Measurements from ENCODE around the gene ANO4. TPM values are rescaled to one million over a fixed set of nuclear protein-coding genes. Genes with fewer than 3 reads are reported as not detected.

Gene ANO4
- total RNA-seq, 2 donors from 2014 or later, result 7.2 to 8.5 TPM

- H3K27me3 ChIP-seq (replicated peaks; ENCODE audit: insufficient read depth), result no peaks in the 10 kb centered on the region
- no peaks in the 10 kb centered on the region for H3K36me3 ChIP-seq
- H3K4me3 ChIP-seq, result no peak overlapping the region
- DNase-seq (ENCODE audit: low spot score), result no peak
- WGBS, result 51% methylated on average over 2 of the region's 2 CpGs
- no peak for TF ChIP-seq POLR2A (IDR thresholded peaks at IDR 0.05)
- TF ChIP-seq, protein P1, sequence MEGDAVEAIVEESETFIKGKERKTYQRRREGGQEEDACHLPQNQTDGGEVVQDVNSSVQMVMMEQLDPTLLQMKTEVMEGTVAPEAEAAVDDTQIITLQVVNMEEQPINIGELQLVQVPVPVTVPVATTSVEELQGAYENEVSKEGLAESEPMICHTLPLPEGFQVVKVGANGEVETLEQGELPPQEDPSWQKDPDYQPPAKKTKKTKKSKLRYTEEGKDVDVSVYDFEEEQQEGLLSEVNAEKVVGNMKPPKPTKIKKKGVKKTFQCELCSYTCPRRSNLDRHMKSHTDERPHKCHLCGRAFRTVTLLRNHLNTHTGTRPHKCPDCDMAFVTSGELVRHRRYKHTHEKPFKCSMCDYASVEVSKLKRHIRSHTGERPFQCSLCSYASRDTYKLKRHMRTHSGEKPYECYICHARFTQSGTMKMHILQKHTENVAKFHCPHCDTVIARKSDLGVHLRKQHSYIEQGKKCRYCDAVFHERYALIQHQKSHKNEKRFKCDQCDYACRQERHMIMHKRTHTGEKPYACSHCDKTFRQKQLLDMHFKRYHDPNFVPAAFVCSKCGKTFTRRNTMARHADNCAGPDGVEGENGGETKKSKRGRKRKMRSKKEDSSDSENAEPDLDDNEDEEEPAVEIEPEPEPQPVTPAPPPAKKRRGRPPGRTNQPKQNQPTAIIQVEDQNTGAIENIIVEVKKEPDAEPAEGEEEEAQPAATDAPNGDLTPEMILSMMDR (IDR thresholded peaks at IDR 0.05), result no peak
- no peak for TF ChIP-seq POLR2AphosphoS5 (IDR thresholded peaks at IDR 0.05)
- intact Hi-C loops (cut with DNase I), result no loop called here
- H3K4me1 ChIP-seq (replicated peaks), result no peaks in the 10 kb centered on the region
- H3K9me3 ChIP-seq, result no peaks in the 10 kb centered on the region
- H3K27ac ChIP-seq, result no peak overlapping the region
Observed at GRCh38 chr12:101044512-101045059, 250.0 kb downstream of the ANO4 start.

DNA sequence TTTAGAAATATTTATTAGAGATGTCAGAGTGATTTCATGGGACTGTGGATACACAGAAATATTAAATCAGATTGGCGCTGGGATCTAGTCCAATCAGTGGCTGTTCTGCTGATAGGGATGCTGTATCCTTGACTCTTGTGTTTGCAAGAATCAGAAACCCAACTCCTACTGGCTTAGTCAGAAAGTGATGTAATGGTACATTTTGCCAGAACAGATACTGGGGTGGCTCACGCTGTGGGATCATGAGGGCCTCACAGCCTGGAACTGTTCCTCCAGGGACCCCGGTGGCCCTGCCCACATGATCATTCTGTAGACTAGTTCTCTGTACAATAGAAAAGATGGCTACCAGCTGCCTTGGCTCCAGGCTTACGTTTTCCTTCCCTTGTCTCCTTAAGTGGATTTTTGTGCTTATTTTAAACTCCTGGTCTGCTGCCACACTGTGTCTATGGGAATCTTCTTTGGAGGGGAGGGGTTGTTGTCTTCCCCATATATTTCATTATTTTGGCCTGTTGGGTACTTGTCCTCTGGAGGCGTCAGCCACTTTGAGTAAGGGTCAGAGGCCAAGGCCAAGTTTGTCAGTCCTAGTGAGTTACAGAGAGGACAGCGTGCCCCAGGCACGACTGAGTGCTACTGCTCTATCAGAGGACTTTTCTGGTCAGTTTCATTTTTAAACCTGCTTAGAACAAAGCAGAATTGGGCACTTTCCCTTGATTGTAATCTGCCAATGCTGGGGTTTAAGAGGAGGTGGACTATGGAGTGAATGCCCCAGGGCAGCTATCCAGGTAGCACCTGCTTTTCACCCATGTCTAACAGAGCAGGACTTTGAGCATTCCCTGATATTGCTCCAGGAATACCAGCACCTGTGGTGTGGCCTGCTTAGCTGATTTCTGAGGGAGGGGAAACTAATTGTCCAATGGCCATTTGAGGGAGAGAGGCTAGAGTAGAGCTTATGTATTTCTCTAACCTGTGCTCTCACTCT is 251.2 kb downstream of the ANO4 start:
- H3K4me3 ChIP-seq, result no peak overlapping the region
- intact Hi-C loops (cut with DNase I), result no loop called here
- 61% methylated on average over 7 of the region's 7 CpGs for WGBS
- peak overlapping the region in 1 of 2 donors; percentile 68 for H3K27ac ChIP-seq
- H3K36me3 ChIP-seq, result no peaks in the 10 kb centered on the region
- no peaks in the 10 kb centered on the region for H3K4me1 ChIP-seq (replicated peaks)
- DNase-seq (ENCODE audit: low spot score), result no peak
- H3K27me3 ChIP-seq (replicated peaks; ENCODE audit: insufficient read depth), result no peaks in the 10 kb centered on the region
- H3K9me3 ChIP-seq, result no peaks in the 10 kb centered on the region
- TF ChIP-seq POLR2A (IDR thresholded peaks at IDR 0.05) (no peak), POLR2AphosphoS5 (IDR thresholded peaks at IDR 0.05) (no peak)
- TF ChIP-seq, protein P1 (IDR thresholded peaks at IDR 0.05), result no peak

GRCh38 chr12:101047652-101048051 is 253.1 kb downstream of the ANO4 start:
- no peaks in the 10 kb centered on the region for H3K4me1 ChIP-seq (replicated peaks)
- peak; percentile 19 for DNase-seq (ENCODE audit: low spot score)
- 59% methylated on average over 1 of the region's 1 CpG for WGBS
- no peak overlapping the region for H3K4me3 ChIP-seq
- intact Hi-C loops (cut with DNase I), result no loop called here
- no peaks in the 10 kb centered on the region for H3K9me3 ChIP-seq
- H3K36me3 ChIP-seq, result no peaks in the 10 kb centered on the region
- no peaks in the 10 kb centered on the region for H3K27me3 ChIP-seq (replicated peaks; ENCODE audit: insufficient read depth)
- H3K27ac ChIP-seq, result peak overlapping the region; percentile 44 to 68
- TF ChIP-seq POLR2AphosphoS5 (IDR thresholded peaks at IDR 0.05) (peak; percentile 58), POLR2A (IDR thresholded peaks at IDR 0.05) (no peak)
- TF ChIP-seq, protein P1 (IDR thresholded peaks at IDR 0.05), result no peak

DNA sequence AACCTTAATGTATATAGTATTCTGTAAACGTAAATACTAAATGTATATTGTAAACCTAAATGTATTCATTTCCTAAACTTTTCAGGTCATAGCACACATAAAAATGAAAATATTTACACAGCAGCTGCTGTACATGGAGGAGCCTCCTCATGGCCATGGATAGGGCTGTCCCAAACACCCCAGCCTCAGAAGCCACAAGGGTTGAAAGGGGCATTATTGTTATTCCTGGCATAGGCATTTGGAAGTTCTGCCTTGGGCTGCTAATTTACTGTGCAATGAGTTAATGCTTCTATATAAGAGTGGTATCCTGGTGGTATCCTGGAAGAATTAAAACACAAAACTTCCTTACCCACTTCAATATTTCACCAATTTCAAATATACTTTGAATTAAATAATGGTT is 256.1 kb downstream of the ANO4 start:
- intact Hi-C loops (cut with DNase I), result no loop called here
- no peak overlapping the region for H3K4me3 ChIP-seq
- H3K4me1 ChIP-seq (replicated peaks), result no peaks in the 10 kb centered on the region
- no peaks in the 10 kb centered on the region for H3K27me3 ChIP-seq (replicated peaks; ENCODE audit: insufficient read depth)
- H3K9me3 ChIP-seq, result no peaks in the 10 kb centered on the region
- WGBS, result 0% methylated on average over 1 of the region's 1 CpG
- TF ChIP-seq, protein P1 (IDR thresholded peaks at IDR 0.05), result no peak
- H3K27ac ChIP-seq, result no peak overlapping the region
- DNase-seq (ENCODE audit: low spot score), result no peak
- no peaks in the 10 kb centered on the region for H3K36me3 ChIP-seq

Measured in prostate gland (tissue), 2 donors.